Measurements from ENCODE around the gene PTPRN2. TPM values are rescaled to one million over a fixed set of nuclear protein-coding genes. Genes with fewer than 3 reads are reported as not detected.

PTPRN2 gene
- total and polyA plus RNA-seq, 2 donors (not counting 3 experiments of a cell fraction or from before 2014, with no cell fraction given), result 0.62 to 0.88 TPM

DNA sequence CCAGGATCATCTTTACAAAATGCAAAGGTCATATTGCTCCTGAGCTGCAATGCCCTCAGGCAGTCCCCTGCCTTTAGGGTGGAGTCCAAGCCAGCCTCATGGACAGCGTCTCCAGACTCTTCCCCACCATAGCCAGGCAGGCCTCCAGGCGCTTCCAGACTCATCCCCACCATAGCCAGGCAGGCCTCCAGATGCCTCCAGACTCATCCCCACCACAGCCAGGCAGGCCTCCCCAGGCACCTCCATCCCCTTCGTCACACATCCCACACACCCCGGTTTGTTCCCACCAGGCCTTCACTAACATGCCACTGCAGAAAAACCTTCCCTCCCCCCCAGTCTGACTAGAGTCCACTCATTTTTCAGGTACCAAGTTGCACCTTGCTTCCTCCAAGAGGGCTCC, 70.1 kb downstream of the PTPRN2 start:
- peaks cover 7% of the 10 kb centered on the region for H3K9me3 ChIP-seq (replicated peaks; ENCODE audit: control insufficient read depth, insufficient read depth, low read length)

DNA sequence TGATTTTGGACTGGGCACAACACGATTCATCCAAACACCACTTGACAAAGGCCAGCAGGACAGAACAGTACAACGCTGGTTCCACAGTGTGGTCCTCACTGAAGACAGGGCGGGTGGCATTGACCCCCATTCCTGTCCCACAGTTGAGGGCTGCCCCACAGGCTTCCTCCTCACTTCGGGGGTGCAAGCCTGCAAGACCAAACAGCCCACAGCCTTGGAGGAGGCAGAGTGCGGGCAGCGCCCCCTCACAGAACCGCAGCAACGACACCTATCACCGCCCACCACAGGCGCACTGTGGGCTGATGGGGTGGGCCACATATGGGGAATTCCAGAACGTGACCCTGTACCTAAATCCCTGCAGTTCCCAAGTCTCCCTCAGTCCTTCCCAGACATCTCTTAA, 70.6 kb downstream of the PTPRN2 start:
- BruUV-seq (replicated peaks), result no TSS peak
- CTCF ChIA-PET, result no interaction called here
- H3K4me2 ChIP-seq (ENCODE audit: insufficient read depth, low read length), result no peak overlapping the region
- no peak for DNase-seq (ENCODE audit: low read depth, low spot score)
- no peaks in the 10 kb centered on the region for H3K79me2 ChIP-seq (ENCODE audit: control insufficient read depth, insufficient read depth, low read length)
- TF ChIP-seq, protein P1, sequence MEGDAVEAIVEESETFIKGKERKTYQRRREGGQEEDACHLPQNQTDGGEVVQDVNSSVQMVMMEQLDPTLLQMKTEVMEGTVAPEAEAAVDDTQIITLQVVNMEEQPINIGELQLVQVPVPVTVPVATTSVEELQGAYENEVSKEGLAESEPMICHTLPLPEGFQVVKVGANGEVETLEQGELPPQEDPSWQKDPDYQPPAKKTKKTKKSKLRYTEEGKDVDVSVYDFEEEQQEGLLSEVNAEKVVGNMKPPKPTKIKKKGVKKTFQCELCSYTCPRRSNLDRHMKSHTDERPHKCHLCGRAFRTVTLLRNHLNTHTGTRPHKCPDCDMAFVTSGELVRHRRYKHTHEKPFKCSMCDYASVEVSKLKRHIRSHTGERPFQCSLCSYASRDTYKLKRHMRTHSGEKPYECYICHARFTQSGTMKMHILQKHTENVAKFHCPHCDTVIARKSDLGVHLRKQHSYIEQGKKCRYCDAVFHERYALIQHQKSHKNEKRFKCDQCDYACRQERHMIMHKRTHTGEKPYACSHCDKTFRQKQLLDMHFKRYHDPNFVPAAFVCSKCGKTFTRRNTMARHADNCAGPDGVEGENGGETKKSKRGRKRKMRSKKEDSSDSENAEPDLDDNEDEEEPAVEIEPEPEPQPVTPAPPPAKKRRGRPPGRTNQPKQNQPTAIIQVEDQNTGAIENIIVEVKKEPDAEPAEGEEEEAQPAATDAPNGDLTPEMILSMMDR (IDR thresholded peaks at IDR 0.05; ENCODE audit: extremely low read depth in 1 of 2, insufficient read depth in 1 of 2, low read depth in 1 of 2, low read length in 2 of 2), result no peak
- TF ChIP-seq GATA2 (IDR thresholded peaks at IDR 0.05; ENCODE audit: insufficient read depth, insufficient read length, low read depth, low read length), result no peak
- TF ChIP-seq, protein P2, sequence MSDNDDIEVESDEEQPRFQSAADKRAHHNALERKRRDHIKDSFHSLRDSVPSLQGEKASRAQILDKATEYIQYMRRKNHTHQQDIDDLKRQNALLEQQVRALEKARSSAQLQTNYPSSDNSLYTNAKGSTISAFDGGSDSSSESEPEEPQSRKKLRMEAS (IDR thresholded peaks at IDR 0.05; ENCODE audit: insufficient read depth, insufficient read length), result no peak
- no peak for TF ChIP-seq MYC (IDR thresholded peaks at IDR 0.05; ENCODE audit: low read depth, low read length)
- TF ChIP-seq JUN (IDR thresholded peaks at IDR 0.05; ENCODE audit: borderline replicate concordance, insufficient read depth, insufficient read length, low read depth), result no peak
- no peak for TF ChIP-seq POLR2A (IDR thresholded peaks at IDR 0.05; ENCODE audit: low read depth, low read length)
- no peak for TF ChIP-seq POLR2AphosphoS5 (IDR thresholded peaks at IDR 0.05; ENCODE audit: insufficient read depth, low read depth, low read length)
- TF ChIP-seq FOS (IDR thresholded peaks at IDR 0.05; ENCODE audit: borderline replicate concordance, insufficient read depth, low read length), result no peak
- no peak for TF ChIP-seq EZH2 (IDR thresholded peaks at IDR 0.05; ENCODE audit: borderline replicate concordance, low read depth, low read length, severe bottlenecking)
- no peak overlapping the region for H2AFZ ChIP-seq (ENCODE audit: low read depth, low read length)
- H3K36me3 ChIP-seq (ENCODE audit: control insufficient read depth in 2 of 2, extremely low read depth in 1 of 2, insufficient read depth in 2 of 2, low read length in 2 of 2), result no peaks in the 10 kb centered on the region
- no peaks in the 10 kb centered on the region for H4K20me1 ChIP-seq (replicated peaks; ENCODE audit: control insufficient read depth, extremely low read depth, insufficient read depth, low read length)
- no peaks in the 10 kb centered on the region for H3K9me1 ChIP-seq (replicated peaks; ENCODE audit: control insufficient read depth, extremely low read depth, insufficient read depth, low read length)
- no peaks in the 10 kb centered on the region for H3K4me1 ChIP-seq (ENCODE audit: control insufficient read depth, extremely low read depth, insufficient read depth, low read length)
- intact Hi-C loops (cut with micrococcal nuclease), result no loop called here
- H3K4me3 ChIP-seq (replicated peaks in 1 of 3; ENCODE audit: insufficient read depth in 1 of 3, low read depth in 1 of 3, low read length in 3 of 3), result no peak overlapping the region
- H3K27me3 ChIP-seq (ENCODE audit: control insufficient read depth in 2 of 2, insufficient read depth in 2 of 2, low read length in 2 of 2), result no peaks in the 10 kb centered on the region
- no peak overlapping the region for H3K27ac ChIP-seq (ENCODE audit: insufficient read depth, low read depth, low read length)
- no peak overlapping the region for H3K9ac ChIP-seq (replicated peaks; ENCODE audit: extremely low read depth, insufficient read depth, low read length)
- POLR2A ChIA-PET, result no interaction called here
- FAIRE-seq, result no peak
- dilution Hi-C loops (cut with MboI; ENCODE audit: extremely low pct_ligation_motif_present, low sequenced_read_pairs), result no loop called here
- peaks cover 4% of the 10 kb centered on the region for H3K9me3 ChIP-seq (replicated peaks; ENCODE audit: control insufficient read depth, insufficient read depth, low read length)

More for the DNA sequence above, 70.1 kb downstream of the PTPRN2 start:
- H3K27ac ChIP-seq (ENCODE audit: insufficient read depth, low read depth, low read length), result no peak overlapping the region
- TF ChIP-seq FOS (IDR thresholded peaks at IDR 0.05; ENCODE audit: borderline replicate concordance, insufficient read depth, low read length) (no peak), POLR2A (IDR thresholded peaks at IDR 0.05; ENCODE audit: low read depth, low read length) (no peak), JUN (IDR thresholded peaks at IDR 0.05; ENCODE audit: borderline replicate concordance, insufficient read depth, insufficient read length, low read depth) (no peak), EZH2 (IDR thresholded peaks at IDR 0.05; ENCODE audit: borderline replicate concordance, low read depth, low read length, severe bottlenecking) (no peak)
- TF ChIP-seq, protein P1 (IDR thresholded peaks at IDR 0.05; ENCODE audit: extremely low read depth in 1 of 2, insufficient read depth in 1 of 2, low read depth in 1 of 2, low read length in 2 of 2), result no peak
- ChIA-PET POLR2A (no interaction called here), CTCF (no interaction called here)
- dilution Hi-C loops (cut with MboI; ENCODE audit: extremely low pct_ligation_motif_present, low sequenced_read_pairs), result no loop called here
- intact Hi-C loops (cut with micrococcal nuclease), result no loop called here
- DNase-seq (ENCODE audit: low read depth, low spot score) (no peak), FAIRE-seq (no peak)
- no peaks in the 10 kb centered on the region for H3K4me1 ChIP-seq (ENCODE audit: control insufficient read depth, extremely low read depth, insufficient read depth, low read length)
- H3K4me3 ChIP-seq (replicated peaks in 1 of 3; ENCODE audit: insufficient read depth in 1 of 3, low read depth in 1 of 3, low read length in 3 of 3), result no peak overlapping the region
- no peaks in the 10 kb centered on the region for H4K20me1 ChIP-seq (replicated peaks; ENCODE audit: control insufficient read depth, extremely low read depth, insufficient read depth, low read length)
- H3K27me3 ChIP-seq (ENCODE audit: control insufficient read depth in 2 of 2, insufficient read depth in 2 of 2, low read length in 2 of 2), result no peaks in the 10 kb centered on the region
- no TSS peak for BruUV-seq (replicated peaks)
- H2AFZ ChIP-seq (ENCODE audit: low read depth, low read length), result no peak overlapping the region
- no peaks in the 10 kb centered on the region for H3K79me2 ChIP-seq (ENCODE audit: control insufficient read depth, insufficient read depth, low read length)
- no peak overlapping the region for H3K4me2 ChIP-seq (ENCODE audit: insufficient read depth, low read length)
- no peak overlapping the region for H3K9ac ChIP-seq (replicated peaks; ENCODE audit: extremely low read depth, insufficient read depth, low read length)
- no peaks in the 10 kb centered on the region for H3K9me1 ChIP-seq (replicated peaks; ENCODE audit: control insufficient read depth, extremely low read depth, insufficient read depth, low read length)
- no peaks in the 10 kb centered on the region for H3K36me3 ChIP-seq (ENCODE audit: control insufficient read depth in 2 of 2, extremely low read depth in 1 of 2, insufficient read depth in 2 of 2, low read length in 2 of 2)

Data from endothelial cell of umbilical vein (primary cell).